Tibial artery (tissue), 4 donors: ENCODE measurements around the gene TPD52L2.

Experiments used
- DNase-seq, 2 donors: peaks; one replicate each; pipeline ENCODE4 v3.0.0-alpha.2; 2019
- H3K27ac ChIP-seq, 2 donors: fragments of 200-600 bp; sonication (generic) in 1 of 2; 1 replicate in 1 of 2; 2 replicates in 1 of 2; pipeline ENCODE4 v1.5.1; 2018 to 2019; ENCODE audit warnings: mild to moderate bottlenecking in 1 of 2
- H3K27me3 ChIP-seq, 2 donors: fragments of 200-600 bp; sonication (generic) in 1 of 2; one replicate each; pipeline versions ENCODE4 v1.5.1 to v1.6.0; 2016 to 2019
- H3K36me3 ChIP-seq, 3 donors: fragments of 200-600 bp; sonication (generic) in 2 of 3; one replicate each; pipeline ENCODE4 v1.5.1; 2016 to 2019; ENCODE audit warnings: mild to moderate bottlenecking in 2 of 3
- H3K4me1 ChIP-seq, 4 donors: fragments of 200-600 bp; sonication (generic) in 2 of 4; 1 replicate in 3 of 4; 2 replicates in 1 of 4; pipeline ENCODE4 v1.5.1; 2016 to 2019
- H3K4me3 ChIP-seq, 2 donors: fragments of 200-600 bp; sonication (generic) in 1 of 2; 1 replicate in 1 of 2; 2 replicates in 1 of 2; pipeline ENCODE4 v1.5.1; 2018 to 2019; ENCODE audit warnings: mild to moderate bottlenecking in 2 of 2
- H3K9me3 ChIP-seq, 3 donors: fragments of 200-600 bp; sonication (generic) in 1 of 3; one replicate each; pipeline ENCODE4 v1.5.1; 2016 to 2019
- intact Hi-C: fragments of 100-400 bp; cut with DNase I; formaldehyde crosslinking; loops from one replicate; pipeline ENCODE4 v1.15.0; 2023; ENCODE audit warnings: low total_unique reads
- TF ChIP-seq, protein P1 (sequence below), 2 experiments: fragments of 200-600 bp in 1 of 2; fragments of 450-650 bp in 1 of 2; IDR thresholded peaks; one replicate each; pipeline ENCODE4 v1.5.1; 2017 to 2019; ENCODE audit warnings: antibody characterized with exemption in 2 of 2, mild to moderate bottlenecking in 1 of 2, moderate library complexity in 1 of 2

The TPD52L2 gene

DNA sequence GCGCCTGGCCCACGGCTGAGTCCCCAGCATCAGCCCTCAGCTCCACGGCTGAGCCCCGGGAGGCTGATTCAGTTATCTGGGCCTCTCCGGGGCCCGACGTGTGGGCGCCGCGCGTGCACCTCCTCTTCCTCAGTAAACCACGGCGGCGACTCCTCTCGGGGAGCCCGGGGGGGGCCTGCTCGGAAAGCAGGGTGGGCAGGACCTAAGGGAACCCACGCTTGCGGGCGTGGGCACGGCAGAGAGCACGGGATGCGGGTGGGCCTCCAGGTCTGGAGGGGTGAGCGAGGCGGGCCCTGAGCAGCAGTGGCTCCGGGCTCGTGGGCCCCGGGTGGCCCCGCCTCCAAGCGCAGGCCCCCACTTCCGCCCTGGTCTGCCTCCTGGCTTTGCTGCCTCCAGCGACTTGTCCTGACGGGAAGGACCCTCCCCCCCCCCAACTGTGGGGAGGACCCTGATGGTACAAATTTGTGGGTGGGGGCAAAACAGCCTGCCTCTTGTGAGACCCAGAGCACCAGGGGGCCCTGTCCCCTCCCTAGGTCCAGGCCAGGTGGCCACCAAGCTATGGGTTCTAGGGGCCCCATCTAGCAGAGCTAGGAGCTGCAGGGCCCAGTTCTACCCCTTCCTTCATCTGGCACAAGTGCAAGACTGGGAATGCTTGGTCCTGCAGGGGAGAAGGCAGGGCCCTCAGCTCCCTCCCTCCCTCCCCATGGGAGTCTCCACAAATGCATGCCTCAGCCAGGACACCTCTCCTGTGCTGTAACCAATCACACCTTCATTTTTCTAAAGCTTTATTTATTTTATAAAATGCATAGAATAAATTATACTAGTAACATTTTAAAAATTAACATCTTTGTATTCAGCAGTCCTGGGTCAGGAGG lies 74.2 kb downstream of the TPD52L2 start:
- peaks cover 0 to 9% (median 0%) of the 10 kb centered on the region in 4 donors for H3K4me1 ChIP-seq
- no peak for DNase-seq
- intact Hi-C loops: no loop called here

DNA sequence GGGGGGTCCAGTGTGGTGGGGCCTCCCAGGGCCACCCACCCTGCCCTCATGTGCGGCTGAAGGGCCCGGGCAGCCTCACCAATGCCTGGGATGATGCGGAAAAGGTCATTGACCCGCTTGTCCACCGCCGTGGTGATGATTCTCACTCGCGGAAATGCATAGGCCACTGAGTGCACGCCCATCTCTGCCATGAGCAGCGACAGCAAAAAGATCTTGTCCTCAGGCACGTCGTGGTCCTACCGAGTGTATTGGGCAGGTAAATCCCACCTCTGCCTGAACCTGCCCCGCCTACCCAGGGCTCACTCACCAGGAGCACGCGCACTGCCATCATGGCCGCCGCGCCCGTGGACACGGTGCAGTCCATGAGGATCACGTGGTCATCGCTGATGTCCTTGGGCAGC lies 75.0 kb downstream of the TPD52L2 start:
- no peaks in the 10 kb centered on the region for H3K27me3 ChIP-seq
- intact Hi-C loops: no loop called here
- H3K4me1 ChIP-seq: peaks cover 0 to 9% (median 0%) of the 10 kb centered on the region in 4 donors
- H3K27ac ChIP-seq: no peak overlapping the region
- DNase-seq: no peak
- H3K36me3 ChIP-seq: peaks cover 28 to 85% (median 66%) of the 10 kb centered on the region in 3 donors
- no peak overlapping the region for H3K4me3 ChIP-seq
- TF ChIP-seq, protein P1, sequence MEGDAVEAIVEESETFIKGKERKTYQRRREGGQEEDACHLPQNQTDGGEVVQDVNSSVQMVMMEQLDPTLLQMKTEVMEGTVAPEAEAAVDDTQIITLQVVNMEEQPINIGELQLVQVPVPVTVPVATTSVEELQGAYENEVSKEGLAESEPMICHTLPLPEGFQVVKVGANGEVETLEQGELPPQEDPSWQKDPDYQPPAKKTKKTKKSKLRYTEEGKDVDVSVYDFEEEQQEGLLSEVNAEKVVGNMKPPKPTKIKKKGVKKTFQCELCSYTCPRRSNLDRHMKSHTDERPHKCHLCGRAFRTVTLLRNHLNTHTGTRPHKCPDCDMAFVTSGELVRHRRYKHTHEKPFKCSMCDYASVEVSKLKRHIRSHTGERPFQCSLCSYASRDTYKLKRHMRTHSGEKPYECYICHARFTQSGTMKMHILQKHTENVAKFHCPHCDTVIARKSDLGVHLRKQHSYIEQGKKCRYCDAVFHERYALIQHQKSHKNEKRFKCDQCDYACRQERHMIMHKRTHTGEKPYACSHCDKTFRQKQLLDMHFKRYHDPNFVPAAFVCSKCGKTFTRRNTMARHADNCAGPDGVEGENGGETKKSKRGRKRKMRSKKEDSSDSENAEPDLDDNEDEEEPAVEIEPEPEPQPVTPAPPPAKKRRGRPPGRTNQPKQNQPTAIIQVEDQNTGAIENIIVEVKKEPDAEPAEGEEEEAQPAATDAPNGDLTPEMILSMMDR (IDR thresholded peaks at IDR 0.05): no peak
- H3K9me3 ChIP-seq: no peaks in the 10 kb centered on the region

More for the DNA sequence above, 74.2 kb downstream of the TPD52L2 start:
- TF ChIP-seq, protein P1 (IDR thresholded peaks at IDR 0.05): no peak
- Histone ChIP-seq H3K4me3 (no peak overlapping the region), H3K27me3 (no peaks in the 10 kb centered on the region), H3K36me3 (peaks cover 22 to 85% (median 66%) of the 10 kb centered on the region in 3 donors), H3K9me3 (no peaks in the 10 kb centered on the region), H3K27ac (no peak overlapping the region)

DNA sequence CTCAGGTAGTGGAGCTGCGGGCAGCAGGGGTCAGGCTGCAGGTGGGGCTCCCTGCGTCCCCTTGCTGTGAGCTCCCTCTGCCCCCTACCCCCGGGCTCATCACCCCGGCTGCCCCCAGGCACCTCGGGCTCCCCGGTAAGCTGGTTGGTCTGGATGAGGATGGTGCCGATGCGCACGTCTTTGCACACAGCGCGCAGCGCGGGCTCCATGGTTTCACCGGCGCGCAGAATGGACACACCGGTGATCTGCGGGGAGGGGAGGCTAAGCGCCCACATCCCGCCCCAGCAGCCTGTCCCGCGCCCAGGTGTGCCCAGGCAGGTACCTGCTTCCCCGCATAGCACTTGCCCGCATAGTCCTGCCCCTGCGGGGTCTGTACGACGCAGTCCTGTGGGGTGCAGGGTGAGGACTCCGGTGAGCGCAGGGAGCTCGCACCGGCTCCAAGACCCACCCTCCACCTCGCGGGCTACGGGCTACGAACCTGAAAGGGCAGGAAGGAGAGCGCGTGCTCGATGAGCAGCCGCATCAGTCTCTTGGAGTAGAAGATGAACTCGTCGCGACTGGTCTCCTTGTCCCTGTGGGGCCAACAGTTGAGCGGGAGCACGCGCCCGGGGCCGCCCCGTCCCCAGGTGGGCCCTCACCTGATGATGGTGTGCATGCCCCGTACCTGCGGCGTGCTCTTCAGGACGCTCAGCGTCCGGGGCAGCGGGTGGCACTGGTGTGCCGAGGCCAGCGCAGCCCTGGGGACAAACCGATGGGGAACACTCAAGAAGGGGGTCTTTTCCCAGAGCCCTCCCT lies 75.6 kb downstream of the TPD52L2 start:
- Histone ChIP-seq H3K36me3 (peaks cover 34 to 85% (median 66%) of the 10 kb centered on the region in 3 donors), H3K27me3 (no peaks in the 10 kb centered on the region)

More for the DNA sequence above, 75.6 kb downstream of the TPD52L2 start:
- no peaks in the 10 kb centered on the region for H3K9me3 ChIP-seq
- intact Hi-C loops: no loop called here
- TF ChIP-seq, protein P1 (IDR thresholded peaks at IDR 0.05): no peak
- H3K4me3 ChIP-seq: no peak overlapping the region
- H3K27ac ChIP-seq: no peak overlapping the region
- DNase-seq: peak in 1 of 2 donors; percentile 64
- H3K4me1 ChIP-seq: peaks cover 0 to 9% (median 0%) of the 10 kb centered on the region in 4 donors
